HG02852 (cell line): ENCODE data around the gene ZNF778.

Source experiments
- ATAC-seq: cut with Tn5 transposase; IDR thresholded peaks from one replicate; pipeline ENCODE4 v1.9.1; 2021; ENCODE audit warnings: mild to moderate bottlenecking, moderate library complexity; ENCODE audit not compliant: unreplicated experiment

ZNF778 gene

DNA sequence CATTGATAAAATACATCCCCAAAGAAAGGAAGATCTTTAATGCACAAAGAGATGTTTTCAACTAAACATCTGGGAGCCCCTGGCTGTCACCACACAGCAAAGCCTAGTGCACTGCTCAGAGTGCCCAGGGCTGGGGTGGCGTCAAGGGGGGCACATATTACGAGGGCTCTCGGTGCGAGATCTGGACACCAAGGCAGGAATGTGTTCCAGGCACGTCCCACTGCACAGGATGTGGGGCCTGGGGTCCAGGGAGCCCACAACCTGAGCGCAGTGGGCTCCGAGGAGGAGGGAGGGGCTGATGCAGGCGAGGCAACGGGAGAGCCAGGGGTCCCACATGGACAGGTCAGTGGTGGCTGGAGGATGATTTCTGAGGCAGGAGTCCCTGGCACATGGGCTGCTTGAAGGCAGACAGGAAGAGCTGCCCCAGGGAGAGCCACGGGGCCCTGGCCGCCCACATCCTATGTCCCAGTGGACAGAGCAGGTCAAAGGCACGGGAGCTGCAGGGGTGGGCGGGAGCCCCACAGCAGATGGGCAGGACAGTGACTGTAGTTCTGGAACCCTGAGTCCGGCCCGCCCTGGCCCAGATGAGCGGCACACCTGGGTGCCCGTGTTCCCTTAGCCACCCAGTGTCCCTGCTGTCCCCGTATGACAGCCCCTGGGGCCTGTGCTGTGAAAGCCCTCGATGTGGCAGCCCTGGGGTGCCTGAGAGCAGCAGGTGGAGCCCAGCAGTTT lies 56.4 kb downstream of the ZNF778 start:
- no peak for ATAC-seq

DNA sequence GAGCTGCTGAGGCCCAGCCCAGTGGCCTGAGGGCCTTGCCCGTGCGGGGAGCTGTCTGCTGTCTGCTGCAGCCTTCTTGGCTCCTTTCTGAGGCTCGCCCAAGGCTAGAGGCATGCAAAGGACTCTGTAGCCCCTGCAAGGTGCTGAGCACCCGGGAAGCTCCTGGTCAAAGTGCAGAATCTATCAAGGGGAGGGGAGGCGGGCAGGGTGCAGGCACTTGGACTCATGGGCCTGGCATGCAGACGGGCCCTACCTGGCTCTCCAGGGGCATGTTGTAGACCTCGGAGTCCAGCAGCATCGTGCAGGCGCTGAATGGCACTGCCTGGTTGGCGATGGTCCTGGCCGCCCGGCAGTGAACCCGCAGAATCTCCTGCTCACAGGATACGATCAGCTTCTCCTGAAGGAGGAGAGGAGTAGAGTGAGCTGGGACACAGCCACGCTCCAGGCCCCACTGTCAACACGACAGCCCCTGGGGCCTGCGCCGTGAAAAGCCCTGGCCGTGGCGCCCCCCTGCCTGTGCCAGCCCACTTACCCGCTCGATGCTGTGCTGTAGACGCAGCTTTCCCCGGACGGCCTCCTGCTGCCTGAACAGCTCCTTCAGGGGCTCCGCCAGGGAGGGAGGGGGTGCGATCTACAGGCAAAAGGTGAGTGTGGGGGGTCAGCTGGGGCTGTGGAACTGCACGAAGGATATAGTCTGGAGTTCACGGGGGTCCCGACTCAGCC lies 57.2 kb downstream of the ZNF778 start:
- no peak for ATAC-seq

DNA sequence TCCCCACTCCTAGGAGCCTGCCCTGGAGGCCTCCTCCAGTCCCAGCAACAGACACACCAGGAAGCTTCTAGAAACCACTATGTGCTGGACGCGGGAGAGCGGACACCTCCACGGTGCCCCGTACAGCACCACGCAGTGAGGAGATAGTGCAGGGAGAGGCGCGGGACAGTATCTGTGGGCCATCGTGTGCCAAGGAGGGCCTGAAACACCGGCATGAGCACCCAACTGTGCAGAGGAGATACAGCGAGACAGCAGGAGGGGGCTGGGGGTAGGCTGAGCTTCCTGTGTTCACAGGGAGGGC lies 57.7 kb downstream of the ZNF778 start:
- no peak for ATAC-seq

DNA sequence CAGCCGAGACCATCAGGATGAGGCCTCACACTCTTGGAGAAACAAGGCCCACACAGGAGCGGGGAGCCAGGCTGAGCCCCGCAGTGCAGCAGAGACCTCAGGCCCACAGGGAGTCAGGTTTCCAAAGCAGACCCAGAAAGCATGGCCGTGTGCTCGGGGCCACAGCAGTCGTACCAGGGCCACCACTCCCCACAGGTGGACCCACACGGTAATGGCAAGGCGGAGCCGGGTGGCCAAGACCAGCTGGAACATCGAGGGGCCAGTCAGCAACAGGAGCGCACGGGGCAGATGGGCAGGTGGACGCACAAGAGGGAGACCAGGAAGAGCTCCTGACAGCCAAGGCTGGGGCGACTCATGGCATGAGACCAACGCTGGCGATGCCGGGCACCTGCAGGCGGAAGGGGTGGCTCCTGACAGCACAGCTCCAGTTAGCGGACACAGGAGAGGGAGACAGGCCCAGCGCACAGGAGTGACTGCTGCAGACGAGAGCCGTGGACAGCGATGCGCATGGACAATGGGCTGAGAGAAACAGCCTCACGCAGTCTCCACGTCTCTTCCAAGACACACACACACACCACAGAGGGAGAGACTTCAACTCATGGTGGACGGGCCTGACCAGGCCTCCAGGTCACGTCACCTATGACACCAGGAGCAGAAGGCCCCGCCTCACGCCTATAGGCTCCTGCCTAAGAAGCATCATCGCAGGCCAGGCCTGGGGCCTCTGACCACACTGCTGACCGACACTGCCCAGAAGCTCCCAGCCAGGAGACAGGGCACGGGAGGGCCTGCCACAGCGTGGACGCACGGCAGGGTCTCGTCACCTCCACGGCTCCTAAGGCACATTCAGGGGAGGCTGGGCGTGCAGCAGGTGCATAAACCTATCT lies 58.6 kb downstream of the ZNF778 start:
- ATAC-seq, result no peak

DNA sequence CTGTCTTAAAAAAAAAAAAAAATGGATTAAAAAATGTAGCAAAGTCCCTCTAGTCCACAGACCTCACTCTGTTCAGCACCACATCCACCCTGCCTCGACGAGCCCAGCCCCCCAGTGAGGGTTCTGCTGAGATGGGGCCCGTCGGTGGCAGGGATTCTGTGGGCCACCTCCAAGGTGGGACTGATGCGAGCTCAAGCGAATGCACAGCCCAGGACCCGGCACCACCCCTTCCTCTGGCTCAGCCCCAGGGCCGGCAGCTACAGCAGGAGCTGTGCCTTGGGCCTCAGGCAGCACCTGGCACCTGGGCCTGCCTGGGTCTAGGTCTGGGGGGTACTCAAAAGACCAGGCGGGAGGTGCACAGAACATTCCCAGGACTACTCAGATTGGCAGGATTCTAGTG lies 59.5 kb downstream of the ZNF778 start:
- ATAC-seq, result no peak

DNA sequence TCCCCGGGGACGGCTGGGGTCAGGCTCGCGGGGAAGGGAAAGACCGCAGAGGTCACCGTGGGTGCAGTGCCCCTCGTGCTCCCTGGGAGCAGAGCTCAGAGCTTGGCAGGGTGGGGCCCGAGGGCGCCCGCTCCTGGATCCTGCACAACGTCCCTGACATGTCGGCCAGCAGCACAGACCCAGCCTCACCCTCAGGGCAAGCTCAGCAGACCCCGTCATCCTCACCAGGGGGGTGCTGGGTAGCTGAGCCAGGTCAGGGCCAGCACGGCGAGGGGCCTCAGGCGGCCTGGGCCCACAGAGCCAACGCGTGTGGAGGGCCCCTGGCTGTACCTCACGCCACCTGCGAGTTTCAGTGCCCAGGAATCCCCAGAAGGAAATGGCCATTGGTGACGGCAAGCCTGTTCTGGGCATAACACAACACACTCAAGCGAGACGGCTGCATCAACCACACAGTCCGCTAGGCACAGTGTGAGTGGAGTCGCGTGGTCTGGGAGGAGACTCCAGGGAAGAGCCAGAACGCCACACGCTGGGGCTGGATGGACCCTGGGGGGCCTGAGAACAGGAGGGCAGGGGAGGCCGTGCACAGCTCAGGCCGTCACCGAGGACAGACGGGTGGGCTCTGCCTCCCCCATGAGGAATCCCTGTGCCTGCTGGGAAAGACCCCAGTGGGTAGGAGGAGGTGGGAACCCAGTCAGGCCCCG lies 60.3 kb downstream of the ZNF778 start:
- ATAC-seq, result no peak

DNA sequence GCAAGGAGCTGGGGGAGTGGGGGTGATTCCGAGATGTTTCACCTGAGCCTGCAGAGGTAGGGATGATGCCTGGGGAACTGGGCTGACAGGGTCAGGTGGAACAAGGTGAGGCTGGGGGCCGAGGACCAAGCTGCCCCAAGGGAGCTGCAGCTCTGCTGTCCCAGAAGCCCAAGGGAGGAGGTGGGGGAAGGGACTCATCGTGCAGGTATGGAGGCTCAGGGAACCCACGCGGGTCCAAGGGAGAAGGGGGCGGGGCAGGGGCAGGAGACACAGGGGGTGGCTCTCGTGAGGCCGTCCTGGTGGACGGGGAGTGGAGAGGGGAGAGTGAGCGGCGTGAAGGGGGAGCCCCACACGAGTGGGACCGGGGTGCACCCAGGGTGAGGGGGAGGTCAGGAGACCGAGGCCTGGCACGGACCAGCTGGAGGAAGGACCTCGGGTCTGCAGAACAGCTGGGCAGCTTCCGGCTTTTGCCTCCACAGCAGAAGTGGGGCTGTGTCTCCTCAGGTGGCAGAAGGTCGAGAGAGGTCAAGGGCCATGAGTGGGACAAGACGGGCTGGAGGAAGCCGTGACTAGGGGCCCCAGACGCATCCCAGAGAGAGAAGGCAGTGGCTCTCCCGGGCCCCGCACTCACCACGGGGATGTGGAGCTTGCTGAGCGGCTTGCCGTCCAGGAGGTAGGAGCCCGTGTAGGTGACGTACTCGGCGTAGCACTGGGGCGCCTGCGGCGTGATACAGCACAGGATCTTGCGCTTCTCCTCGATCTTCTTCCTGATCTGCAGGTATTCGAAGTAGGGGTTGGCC lies 61.1 kb downstream of the ZNF778 start:
- ATAC-seq, result no peak

DNA sequence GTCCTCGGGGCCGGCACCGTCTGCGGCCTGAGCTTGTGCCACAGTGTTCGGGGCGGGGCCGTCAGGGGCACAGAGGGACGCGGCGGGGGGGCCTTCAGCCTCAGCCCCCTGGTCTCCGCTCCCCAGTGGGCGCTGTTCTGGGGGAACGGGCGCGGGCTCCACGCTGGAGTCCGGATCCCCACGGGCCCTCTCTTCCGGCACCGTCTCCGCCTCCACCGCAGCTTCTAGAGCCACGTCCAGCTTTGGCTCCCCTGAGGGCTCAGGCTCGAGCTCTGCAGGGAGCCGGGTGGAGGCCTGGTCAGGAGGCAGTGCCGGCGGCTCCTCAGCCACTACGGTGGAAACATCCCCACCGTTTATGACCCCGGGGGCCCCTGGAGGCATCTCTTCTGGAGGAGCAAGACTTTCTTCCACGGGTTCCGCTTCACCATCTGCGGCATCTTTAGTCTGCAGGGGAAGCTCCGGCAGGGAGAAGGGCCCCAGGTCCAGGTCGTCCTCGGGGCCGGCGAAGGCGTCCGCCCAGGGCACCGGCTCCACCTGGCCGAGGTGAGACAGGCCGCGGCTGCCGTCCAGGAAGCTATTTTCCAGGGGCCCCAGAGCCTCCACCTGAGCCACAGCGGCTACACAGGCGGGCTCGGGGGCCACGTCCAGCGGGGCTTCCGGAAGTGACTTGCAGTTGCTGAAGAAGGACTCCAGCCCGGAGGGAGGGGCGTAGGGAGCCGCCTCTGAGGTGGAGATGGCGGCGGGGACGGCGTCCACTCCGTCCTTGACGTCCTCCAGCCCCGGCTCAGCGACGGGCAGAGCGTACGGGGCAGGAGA lies 62.4 kb downstream of the ZNF778 start:
- ATAC-seq, result no peak

DNA sequence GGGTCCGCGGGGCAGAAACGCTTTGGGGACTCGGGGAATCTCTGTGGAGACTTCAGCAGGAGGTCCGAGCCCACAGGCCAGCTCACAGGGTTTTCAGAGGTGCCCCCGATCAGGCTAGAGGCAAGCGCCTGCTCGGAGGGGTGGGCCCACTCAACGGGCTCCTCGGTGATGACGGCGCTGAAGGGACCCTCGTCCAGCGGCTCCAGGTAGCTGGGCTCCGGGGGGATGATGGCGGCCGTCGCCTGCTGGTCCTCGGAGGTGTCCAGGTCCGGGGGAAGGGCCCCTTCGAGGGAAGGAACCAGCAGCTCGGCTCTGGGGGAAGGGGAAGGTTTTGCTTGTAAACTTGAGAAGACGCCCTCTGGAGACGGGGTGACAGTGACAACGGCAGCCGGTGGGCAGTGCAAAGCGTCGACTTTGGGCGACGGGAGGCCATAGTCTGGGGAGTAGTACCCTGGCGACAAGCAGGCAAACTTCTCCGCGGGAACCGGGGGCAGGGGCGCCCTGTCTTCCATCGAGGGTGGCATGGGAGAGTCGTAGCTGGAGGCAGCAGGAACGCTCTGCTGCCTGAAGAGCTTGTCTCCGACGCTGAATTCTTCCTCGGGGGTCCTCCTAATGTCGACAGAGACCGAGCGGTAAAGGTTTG lies 63.2 kb downstream of the ZNF778 start:
- no peak for ATAC-seq

DNA sequence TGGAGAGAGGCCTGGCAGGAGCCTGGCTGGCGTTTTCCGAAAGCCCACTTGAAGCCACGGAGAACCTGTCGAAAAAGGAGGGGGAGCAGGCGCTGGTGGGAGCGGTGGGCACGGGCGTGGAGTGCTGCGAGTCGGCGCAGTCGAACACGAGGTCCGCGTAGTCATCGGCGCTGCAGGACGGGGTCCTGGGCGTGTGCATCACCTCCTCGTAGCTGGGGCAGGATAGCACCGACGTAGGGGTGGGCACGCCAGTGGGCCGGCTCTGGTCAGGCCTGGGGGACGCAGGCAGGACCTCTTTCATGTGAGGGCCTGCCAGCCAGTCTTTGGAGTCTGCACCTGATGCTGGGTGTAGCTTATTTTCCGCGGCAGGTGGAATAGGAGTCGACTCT lies 63.7 kb downstream of the ZNF778 start:
- no peak for ATAC-seq

DNA sequence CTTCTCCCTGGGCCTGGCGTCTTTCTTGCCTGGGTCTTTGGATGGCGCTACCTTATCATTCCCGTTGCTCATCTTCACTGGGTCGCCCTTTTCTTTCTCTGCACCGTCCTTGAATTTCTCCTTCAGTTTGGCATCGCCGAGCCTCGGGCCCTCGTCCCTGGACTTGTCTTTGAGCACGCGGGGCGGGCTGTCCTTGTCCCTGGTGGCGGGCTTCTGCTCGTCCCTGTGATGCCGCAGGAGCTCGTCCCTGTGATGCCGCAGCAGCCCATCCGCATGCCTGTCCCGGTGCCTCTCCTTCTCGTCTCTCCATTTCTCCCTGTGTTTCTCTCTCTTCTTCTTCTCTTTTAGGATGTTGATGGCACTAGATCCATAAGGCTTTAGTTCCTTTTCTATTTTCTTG lies 64.3 kb downstream of the ZNF778 start:
- ATAC-seq, result no peak

DNA sequence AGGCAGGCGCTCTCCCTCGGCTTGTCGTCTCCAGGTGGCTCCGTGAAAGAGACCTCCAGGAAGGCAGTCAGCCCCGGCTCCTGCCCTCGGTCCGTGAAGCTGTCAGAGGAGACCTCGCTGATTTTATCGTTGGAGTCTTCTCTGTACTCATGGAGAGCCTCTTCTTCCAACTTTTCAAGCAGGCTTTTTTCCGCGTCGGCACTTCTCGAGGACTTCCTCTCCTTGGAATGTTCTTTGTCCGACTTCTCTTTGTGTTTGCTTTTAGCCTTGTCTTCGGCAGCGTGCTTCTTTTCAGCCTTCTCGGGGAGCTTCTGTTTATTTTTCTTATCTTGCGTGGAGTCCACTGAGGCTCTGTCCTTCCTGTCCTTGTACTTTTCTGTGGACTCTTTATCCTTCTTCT lies 65.0 kb downstream of the ZNF778 start:
- ATAC-seq, result no peak

DNA sequence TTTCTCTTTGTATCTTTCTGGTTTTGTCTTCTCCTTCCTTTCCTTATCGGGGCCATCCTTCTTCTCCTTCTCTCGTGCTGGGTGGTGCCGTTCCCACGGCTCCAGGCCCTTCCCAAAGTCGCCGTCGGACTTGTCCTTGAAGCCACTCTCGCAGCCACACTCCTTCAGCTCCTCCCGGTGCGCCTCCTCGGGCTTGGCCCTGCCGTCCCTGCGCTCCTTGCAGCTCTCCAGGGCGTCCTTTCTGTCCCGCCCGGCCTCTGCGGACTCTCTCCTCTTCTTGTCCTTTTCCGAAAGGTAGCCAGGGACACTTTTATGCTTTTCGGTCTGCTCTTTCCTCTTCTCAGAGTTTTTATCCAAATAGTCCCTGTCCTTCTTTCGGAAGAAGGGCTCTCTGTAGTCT lies 65.9 kb downstream of the ZNF778 start:
- no peak for ATAC-seq

DNA sequence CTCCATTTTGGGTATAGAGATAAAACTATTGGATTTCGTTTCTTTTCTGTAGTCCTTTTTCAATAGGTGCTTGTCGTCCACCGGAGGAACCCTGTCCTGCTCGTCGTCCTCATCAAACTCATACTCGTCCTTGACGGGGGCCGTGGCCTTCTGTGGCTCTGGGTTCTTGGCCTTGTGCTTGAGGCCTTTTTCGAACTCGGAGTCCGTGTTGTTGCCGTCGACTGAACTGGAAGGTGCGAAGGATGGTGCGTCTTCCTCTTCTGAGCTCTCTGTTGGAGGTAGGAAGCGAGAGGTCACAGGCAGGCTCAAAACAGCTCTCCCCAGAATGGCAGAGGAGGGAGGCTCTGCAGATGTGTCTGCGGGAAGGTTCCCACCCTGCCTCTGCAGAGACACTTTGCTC lies 67.9 kb downstream of the ZNF778 start:
- ATAC-seq, result no peak

DNA sequence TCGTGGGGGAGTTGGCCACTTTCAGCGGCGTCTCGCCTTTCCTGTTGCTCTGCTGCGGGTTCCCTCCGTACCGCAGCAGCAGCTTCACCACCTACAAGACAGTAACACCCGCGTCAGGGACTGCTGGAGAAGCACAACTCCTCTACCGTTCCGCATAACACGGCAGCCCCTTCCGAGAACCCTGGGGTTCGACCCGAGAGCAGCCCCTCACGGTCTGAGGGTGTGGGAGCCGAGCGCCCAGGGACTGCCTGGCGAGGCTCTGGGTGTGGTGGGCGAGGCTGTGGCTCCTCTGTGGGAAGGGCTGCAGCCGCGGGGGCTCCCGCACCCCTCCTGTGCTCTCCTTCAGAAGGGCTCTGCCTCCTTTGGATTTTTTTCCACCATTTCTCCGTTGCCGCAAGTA lies 68.6 kb downstream of the ZNF778 start:
- ATAC-seq, result no peak
